SH-SY5Y (cell line): ENCODE measurements around the gene PYURF.

Experiments used
- GATA2 ChIP-seq: IDR thresholded peaks from 2 replicates; pipeline ENCODE4 v1.6.1; 2011; ENCODE audit warnings: mild to moderate bottlenecking, low read depth, low read length
- GATA3 ChIP-seq: IDR thresholded peaks from 2 replicates; pipeline ENCODE4 v1.6.1; 2011; ENCODE audit warnings: low read depth, mild to moderate bottlenecking, low read length, moderate library complexity

- TF ChIP-seq GATA2: no peak
- no peak for TF ChIP-seq GATA3
Observed at GRCh38 chr4:88533937-88534750, 10.6 kb upstream of the PYURF start.
